HS-5 (cell line): ENCODE data around the gene EDAR.

Source experiments
- DNase-seq: peaks from one replicate; pipeline ENCODE4 v3.0.0-alpha.2; 2012; ENCODE audit warnings: low read depth

Gene EDAR

DNA sequence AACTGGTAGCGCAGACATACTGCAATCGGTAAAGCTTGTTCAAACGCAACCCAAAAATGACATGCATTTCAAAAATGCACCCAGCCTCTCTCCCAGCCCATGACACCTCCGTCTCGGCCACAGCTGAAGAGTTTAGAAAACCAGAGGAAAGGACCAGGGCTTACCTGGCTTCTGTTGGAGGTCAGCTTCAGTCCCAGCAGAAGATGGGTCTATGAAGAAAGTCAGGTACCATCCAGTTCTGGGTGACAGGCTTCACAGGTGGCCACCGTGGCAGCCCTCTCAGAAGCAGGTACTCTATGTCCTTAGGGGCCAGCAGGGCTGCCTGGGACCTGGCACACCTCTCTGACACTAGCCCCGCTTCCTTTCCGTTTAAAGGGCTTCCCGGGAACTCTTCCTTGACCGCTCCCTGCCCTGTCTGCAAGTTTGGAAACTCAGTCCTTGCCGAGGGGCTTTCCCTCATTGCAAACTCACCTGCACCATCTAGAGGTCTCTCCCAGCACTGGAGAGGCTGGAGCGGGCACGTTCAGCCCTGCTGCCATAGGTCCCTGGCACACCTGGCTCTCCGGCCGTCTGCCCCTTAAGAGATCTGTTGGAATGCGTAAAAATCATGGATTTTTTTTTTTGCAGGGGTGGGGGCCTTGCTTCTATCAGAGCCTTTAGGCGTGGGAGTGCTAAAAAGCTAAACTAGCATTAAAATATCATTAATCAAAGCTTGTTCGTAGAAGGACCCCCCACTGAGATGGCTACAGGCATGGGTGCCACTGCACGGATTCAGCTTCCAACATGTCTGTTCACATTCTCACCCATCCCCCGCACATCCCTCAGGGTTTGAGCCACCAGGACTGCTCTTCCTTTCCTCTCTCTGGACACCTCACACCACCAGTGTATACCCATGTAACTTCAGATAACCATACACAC is at the start of gene EDAR:
Gene EDAR, minus strand, starts transcription at position 425 of the 918 bp plus-strand sequence. CDS start 58,206 bp downstream, outside the sequence.
- no peak for DNase-seq

- no peak for DNase-seq
These were observed 44.2 kb upstream of the EDAR start for GRCh38 chr2:109033171-109033570.

DNA sequence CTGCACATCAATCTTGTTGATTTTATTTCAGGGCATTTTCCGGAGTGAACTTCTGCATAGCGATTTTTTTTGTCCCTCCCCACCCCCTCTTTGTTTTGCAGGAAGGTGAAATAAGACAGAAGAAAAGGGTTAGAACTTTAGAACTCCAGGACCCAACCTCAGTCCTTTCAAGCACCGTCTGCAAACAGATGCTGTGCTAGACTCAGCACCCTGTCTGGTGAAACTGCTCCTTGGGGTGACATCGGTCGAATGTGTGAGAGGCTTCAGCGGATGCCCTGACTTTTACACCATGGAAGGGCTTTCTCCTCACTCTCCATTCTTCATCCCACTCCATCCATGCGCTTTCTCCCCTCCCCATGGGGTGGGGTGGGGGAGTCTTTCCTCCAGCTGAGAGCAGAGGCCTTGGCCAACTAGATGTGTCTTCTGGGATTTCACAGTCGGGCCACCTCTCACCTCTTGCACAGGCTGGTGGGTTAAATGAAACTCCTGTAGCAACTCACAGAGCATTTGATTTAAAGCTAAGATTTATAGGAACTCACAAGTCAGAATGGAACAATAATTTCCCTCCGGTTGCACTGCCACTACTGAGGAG is 43.3 kb upstream of the EDAR start:
- no peak for DNase-seq

- DNase-seq = no peak
These were observed 42.6 kb upstream of the EDAR start for GRCh38 chr2:109031476-109032228.

GRCh38 chr2:109030870-109031475 is 42.0 kb upstream of the EDAR start:
- DNase-seq = no peak

DNA sequence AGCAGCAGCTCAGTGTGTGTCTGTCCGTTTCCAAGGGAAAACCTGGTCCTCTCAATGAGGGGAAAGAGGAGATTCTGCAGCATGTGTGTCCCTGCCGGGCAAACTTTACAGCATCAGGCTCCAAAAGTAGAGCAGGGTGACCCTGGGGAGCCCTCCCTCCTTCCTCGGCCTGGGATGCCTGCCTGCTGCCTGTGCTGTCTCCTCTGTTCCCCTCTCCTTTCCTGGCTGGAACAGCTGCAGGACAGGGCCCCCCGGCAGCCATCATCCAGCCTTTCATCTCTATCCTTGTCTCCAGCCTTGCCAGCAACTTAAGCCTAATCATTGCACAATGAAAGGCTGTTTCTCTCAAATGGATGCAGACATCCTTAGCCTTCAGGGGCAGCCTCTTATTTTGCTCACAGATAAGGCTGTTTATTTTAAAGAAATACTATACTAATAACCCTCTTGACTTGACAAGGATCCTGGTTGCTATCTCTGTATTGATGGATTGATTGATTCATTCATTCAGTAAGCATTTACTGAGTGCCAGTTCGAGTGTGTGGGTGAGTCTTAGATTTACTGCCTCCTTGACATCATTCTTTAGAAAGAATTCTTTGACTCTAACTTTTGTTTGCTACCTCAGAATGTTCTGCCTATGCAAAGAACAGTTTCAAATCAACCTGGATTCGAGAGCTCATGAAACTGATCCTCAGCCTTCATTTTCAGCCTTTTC is 40.6 kb upstream of the EDAR start:
- no peak for DNase-seq

DNA sequence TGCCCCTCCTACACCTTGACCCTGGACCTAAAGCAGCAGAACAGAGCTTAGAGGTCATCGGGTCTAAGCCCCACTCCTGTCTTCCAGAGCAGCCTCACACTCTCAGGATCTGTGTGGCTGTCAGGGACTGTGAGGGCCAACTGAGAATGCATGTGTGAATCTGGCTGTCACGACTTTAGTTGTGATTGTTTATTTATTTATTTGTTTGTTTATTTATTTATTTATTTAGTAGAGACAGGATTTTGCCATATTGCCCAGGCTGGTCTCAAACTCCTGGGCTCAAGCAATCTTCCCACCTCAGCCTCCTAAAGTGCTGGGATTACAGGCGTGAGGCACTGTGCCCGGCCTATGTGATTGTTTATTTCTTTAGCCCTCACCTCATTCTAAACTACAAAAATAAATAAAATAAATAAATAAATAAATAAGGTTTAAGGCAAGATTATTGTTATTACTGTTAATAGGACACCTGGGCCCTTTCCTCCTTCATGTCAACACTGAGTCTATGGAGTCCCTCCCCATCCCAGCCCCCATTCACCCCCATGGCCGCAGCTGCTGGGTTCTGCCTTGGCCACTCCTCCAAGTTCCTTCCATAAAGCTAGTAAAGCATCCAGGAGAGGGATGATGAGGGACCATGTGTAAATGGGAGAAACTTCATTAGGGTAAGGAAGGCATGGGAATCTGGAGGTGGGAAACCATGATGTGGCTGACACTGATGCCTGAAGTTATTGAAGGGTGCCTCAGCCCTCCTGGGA is 39.9 kb upstream of the EDAR start:
- no peak for DNase-seq

DNA sequence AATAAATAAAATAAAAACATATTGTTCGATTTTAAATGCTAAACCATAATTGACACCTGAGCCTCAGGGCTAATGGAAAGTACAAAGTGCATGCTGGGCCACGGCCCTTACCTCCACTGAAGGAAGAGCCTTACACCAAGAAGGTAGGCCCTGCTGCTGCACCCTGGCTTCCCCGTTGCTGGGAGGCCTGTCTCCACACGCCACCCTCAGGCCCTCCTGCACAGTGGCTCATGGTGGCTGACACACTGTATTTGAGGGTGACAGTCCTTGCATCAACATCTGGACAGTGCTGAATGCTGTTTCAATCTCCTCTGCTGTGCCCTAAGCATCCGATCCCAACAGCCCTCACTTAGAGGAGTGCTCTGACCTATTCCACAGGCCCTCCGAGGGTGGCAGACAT is 39.3 kb upstream of the EDAR start:
- DNase-seq = no peak

- DNase-seq = no peak
These were observed 38.7 kb upstream of the EDAR start for GRCh38 chr2:109027702-109028101.

GRCh38 chr2:109024477-109024876 is 35.5 kb upstream of the EDAR start:
- DNase-seq = no peak

GRCh38 chr2:109021895-109022300 is 32.9 kb upstream of the EDAR start:
- no peak for DNase-seq

DNA sequence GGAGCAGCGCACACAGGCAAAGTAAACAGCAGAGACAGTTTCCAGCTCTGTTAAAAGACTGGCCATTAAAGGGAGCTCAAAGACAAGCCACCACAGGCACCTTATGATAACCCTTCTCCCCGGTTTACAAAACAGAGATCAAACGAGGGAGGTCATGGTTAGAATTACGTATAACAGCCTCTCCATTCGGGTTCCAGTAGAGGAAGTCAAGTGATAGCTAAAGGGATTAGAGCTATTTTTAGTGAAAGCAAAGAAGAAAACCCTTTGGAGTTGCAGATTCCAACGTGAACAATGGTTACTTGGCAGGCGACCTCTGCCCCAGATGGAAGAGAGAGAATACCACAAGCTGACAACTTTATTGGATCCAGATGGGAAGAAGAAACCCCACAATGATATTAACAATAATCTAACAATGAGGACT is 31.2 kb upstream of the EDAR start:
- DNase-seq = peak; percentile 16

DNA sequence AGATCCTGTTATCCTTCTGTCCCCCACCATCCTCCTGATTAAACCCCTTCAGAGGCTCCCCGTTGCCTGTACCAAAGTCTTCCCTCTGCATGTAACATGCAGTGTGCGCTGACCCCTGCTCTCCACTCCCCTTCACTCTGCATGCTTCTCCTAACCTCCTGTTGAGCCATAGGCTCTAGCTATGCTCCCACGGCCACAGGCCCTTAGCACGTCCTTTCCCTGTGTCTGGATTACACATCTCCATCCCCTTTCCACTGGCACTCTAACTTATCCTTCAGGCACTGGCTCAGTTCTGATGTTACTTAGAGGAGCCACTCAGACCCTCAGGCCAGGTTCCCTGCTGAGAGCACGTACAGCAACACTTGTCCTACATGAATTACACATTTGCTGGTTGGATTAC is 29.4 kb upstream of the EDAR start:
- DNase-seq = no peak

- DNase-seq = no peak
These were observed 28.0 kb upstream of the EDAR start for GRCh38 chr2:109017017-109017416.

GRCh38 chr2:109016376-109016775 is 27.4 kb upstream of the EDAR start:
- no peak for DNase-seq

DNA sequence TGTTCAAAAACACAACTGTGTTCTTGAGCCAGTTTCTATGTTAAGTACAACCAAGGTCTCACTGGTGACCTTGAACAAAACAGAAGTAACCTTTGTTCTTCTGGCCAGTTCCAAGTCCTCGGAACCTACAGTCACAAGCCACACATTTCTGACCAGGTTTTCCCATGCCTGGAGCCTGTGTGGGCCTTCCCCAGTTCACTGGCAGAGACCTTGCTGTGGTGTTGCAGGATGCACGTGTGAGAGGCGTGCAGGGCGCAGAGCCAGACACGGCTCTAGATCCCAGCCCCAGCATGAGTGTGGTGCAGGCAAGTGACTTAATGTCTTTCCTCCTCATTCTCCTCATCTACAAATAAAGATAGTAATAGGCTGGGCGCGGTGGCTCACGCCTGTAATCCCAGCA is 25.5 kb upstream of the EDAR start:
- DNase-seq = no peak

DNA sequence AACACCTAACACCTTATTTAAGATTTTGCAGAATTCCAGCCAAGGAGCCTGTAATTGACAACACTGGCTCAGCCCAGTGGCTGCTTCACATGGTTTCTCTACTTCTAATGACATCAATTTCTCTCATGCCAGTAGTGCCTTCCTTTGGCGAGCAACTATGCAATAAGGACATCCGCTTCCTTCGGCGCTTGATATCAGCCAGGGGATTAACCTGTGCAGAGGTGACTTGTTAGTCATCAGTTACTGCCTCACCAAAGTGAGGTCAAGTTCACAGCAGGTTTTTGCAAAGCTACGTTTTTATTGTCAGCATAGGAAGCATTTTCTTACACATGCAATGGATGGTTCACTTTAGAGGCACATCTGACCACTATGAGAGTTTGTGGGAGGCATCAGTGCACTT is 24.0 kb upstream of the EDAR start:
- no peak for DNase-seq

GRCh38 chr2:109009920-109010610 is 21.0 kb upstream of the EDAR start:
- DNase-seq = no peak

DNA sequence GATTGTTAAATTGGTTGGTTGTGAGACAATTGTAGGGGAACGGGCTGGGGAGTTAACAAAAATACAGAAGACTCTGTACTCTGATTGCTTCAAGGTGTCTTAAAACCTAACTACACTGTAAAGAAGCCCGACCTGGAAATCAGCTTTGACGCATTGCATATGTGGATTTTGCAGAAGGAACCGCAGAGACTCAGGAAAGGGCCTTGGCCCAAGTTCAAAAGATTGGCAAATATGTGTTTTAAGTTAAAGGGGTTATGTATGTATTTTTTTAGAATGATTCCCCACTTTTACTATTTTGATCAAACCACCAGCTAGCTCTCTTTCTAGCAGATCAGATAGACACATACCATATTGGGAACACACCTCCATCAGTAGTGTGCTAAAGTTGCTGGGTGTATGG is 18.0 kb upstream of the EDAR start:
- no peak for DNase-seq

DNA sequence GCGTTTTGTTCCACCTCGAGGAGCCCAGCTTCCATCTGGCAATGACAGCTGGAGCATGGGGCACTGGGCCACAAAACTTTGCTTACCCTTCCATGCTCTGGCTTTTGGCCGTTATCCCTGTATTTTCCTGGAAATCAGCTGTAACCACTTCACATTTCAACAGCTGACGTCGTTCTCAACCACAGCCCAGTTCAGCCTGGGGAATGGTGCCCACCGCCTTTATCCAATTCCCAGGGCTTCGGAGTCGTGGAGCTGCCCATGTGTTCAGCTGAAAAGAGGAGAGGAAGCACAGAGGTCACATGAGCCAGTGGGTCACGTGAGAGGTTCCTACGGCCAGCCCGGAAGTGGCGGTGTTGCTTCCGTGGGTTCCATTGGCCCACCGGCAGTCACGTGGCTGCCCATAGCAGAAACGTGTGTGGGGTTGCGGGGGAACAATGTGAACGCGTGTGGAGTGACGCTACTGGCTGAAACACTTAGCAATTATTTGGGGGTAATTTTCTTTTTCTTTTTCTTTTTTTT is 16.7 kb upstream of the EDAR start:
- DNase-seq = no peak
